GM12878 (cell line): Measurements from ENCODE around the gene SDCCAG8. TPM values are rescaled to one million over a fixed set of nuclear protein-coding genes. Genes with fewer than 3 reads are reported as not detected.

Experiments
- BHLHE40 ChIP-seq, 2 experiments: fragments of 450-650 bp in 1 of 2; IDR thresholded peaks; 2 replicates each; pipeline ENCODE4 v1.6.1; 2011 to 2017; ENCODE audit warnings: low read depth in 2 of 2, borderline replicate concordance in 1 of 2, improper control_type of control experiment in 1 of 2, low read length in 1 of 2, mild to moderate bottlenecking in 1 of 2
- BMI1 ChIP-seq: fragments of 450-650 bp; IDR thresholded peaks from 2 replicates; pipeline ENCODE4 v1.6.1; 2016; ENCODE audit warnings: mild to moderate bottlenecking, moderate library complexity, borderline replicate concordance
- EP300 ChIP-seq, 2 experiments: fragments of 150-350 bp in 1 of 2; IDR thresholded peaks; 2 replicates each; pipeline ENCODE4 v1.6.1; 2011 to 2012; ENCODE audit warnings: low read depth in 2 of 2, low read length in 2 of 2, borderline replicate concordance in 1 of 2, improper control_type of control experiment in 1 of 2, inconsistent platforms in 1 of 2; ENCODE audit not compliant: control insufficient read depth in 1 of 2
- EZH2 ChIP-seq: IDR thresholded peaks from 2 replicates; pipeline ENCODE4 v1.6.1; 2012; ENCODE audit warnings: low read depth, mild to moderate bottlenecking, control low read depth, inconsistent platforms, low read length, borderline replicate concordance; ENCODE audit not compliant: control insufficient read depth
- FOXK2 ChIP-seq: fragments of 450-650 bp; IDR thresholded peaks from 2 replicates; pipeline ENCODE4 v1.6.1; 2017; ENCODE audit warnings: mild to moderate bottlenecking, moderate library complexity
- FOXM1 ChIP-seq: IDR thresholded peaks from 2 replicates; pipeline ENCODE4 v1.6.1; 2012; ENCODE audit warnings: low read depth, mild to moderate bottlenecking, inconsistent platforms, low read length, moderate library complexity
- KDM1A ChIP-seq: fragments of 200-600 bp; sonication (generic); IDR thresholded peaks from 2 replicates; pipeline ENCODE4 v1.6.1; 2016; ENCODE audit warnings: borderline replicate concordance
- LARP7 ChIP-seq: fragments of 450-650 bp; IDR thresholded peaks from 2 replicates; pipeline ENCODE4 v1.6.1; 2017; ENCODE audit warnings: mild to moderate bottlenecking
- MEF2A ChIP-seq: IDR thresholded peaks from 2 replicates; pipeline ENCODE4 v1.6.1; 2011; ENCODE audit warnings: low read depth, mild to moderate bottlenecking, low read length, moderate library complexity; ENCODE audit not compliant: insufficient read depth
- MTA2 ChIP-seq: fragments of 450-650 bp; IDR thresholded peaks from 2 replicates; pipeline ENCODE4 v1.6.1; 2016; ENCODE audit warnings: low read depth, mild to moderate bottlenecking, moderate library complexity
- POLR2AphosphoS5 ChIP-seq: IDR thresholded peaks from 2 replicates; pipeline ENCODE4 v1.6.1; 2011; ENCODE audit warnings: mild to moderate bottlenecking, low read length, inconsistent platforms
- RELB ChIP-seq: fragments of 450-650 bp; IDR thresholded peaks from 2 replicates; pipeline ENCODE4 v1.6.1; 2017; ENCODE audit warnings: low read depth, mild to moderate bottlenecking, moderate library complexity
- RUNX3 ChIP-seq: IDR thresholded peaks from 2 replicates; pipeline ENCODE4 v1.6.1; 2012; ENCODE audit warnings: low read length, inconsistent platforms
- SPI1 ChIP-seq: IDR thresholded peaks from 2 replicates; pipeline ENCODE4 v1.6.1; 2011; ENCODE audit warnings: low read depth, mild to moderate bottlenecking, low read length, moderate library complexity, borderline replicate concordance; ENCODE audit not compliant: insufficient read depth
- SUPT20H ChIP-seq: IDR thresholded peaks from 2 replicates; pipeline ENCODE4 v1.6.1; 2011; ENCODE audit warnings: low read depth, mild to moderate bottlenecking, low read length, moderate library complexity, borderline replicate concordance; ENCODE audit not compliant: control insufficient read depth
- TAF1 ChIP-seq: IDR thresholded peaks from 2 replicates; pipeline ENCODE4 v1.6.1; 2011; ENCODE audit warnings: mild to moderate bottlenecking, low read depth, low read length, borderline replicate concordance
- TBL1XR1 ChIP-seq: IDR thresholded peaks from 2 replicates; pipeline ENCODE4 v1.6.1; 2012; ENCODE audit warnings: low read depth, low read length, improper control_type of control experiment
- ZNF207 ChIP-seq: fragments of 450-650 bp; IDR thresholded peaks from 2 replicates; pipeline ENCODE4 v1.6.1; 2014; ENCODE audit warnings: antibody characterized with exemption, mild to moderate bottlenecking, borderline replicate concordance
- ZNF622 ChIP-seq: fragments of 450-650 bp; IDR thresholded peaks from 2 replicates; pipeline ENCODE4 v1.6.1; 2017; ENCODE audit warnings: mild to moderate bottlenecking, inconsistent platforms
- polyA plus RNA-seq, 11 experiments: library from polyadenylated mRNA; depleted of rRNA in 4 of 11; unstranded in 6 of 11; stranded (reverse) in 5 of 11; fragments of >200 nt; fragmentation: Nextera tagmentation in 4 of 11; fragmentation: Illumina TruSeq in 1 of 11; extraction: Ambion mirVana in 4 of 11; extraction: Trizol in 1 of 11; gene quantifications; 1 replicate in 1 of 11; 2 replicates in 10 of 11; pipeline versions ENCODE4 v1.2.1 to v1.2.3, GENCODE V29; 2011 to 2016; ENCODE audit warnings: inconsistent platforms in 2 of 11, missing spikeins in 2 of 11, low read depth in 1 of 11
- total RNA-seq, 4 experiments: library from RNA; depleted of rRNA in 3 of 4; stranded (reverse); fragments of >200 nt in 3 of 4; fragmentation: Illumina TruSeq in 1 of 4; extraction: Trizol in 1 of 4; gene quantifications; 2 replicates each; pipeline versions ENCODE4 v1.2.1 to v1.2.3, GENCODE V29; 2013 to 2021
- TF ChIP-seq, protein P1 (sequence below): IDR thresholded peaks from 2 replicates; pipeline ENCODE4 v1.6.1; 2012; ENCODE audit warnings: low read depth, low read length, improper control_type of control experiment
- TF ChIP-seq, protein P2 (sequence below), 3 experiments: IDR thresholded peaks in 2 of 3; conservative IDR thresholded peaks in 1 of 3; 2 replicates each; pipeline ENCODE4 v1.5.1; 2011; ENCODE audit warnings: low read depth in 3 of 3, low read length in 3 of 3, mild to moderate bottlenecking in 3 of 3, control low read depth in 2 of 3, moderate library complexity in 2 of 3, inconsistent platforms in 1 of 3, mixed read lengths in 1 of 3; ENCODE audit not compliant: control insufficient read depth in 2 of 3, insufficient read depth in 1 of 3; ENCODE audit errors: extremely low read depth in 1 of 3

Gene SDCCAG8
- total and polyA plus RNA-seq, 10 of the 15 experiments (the other 5 are each of a cell fraction or from before 2014, with no cell fraction given) = 15.0 to 25.6 (median 20.6) TPM

DNA sequence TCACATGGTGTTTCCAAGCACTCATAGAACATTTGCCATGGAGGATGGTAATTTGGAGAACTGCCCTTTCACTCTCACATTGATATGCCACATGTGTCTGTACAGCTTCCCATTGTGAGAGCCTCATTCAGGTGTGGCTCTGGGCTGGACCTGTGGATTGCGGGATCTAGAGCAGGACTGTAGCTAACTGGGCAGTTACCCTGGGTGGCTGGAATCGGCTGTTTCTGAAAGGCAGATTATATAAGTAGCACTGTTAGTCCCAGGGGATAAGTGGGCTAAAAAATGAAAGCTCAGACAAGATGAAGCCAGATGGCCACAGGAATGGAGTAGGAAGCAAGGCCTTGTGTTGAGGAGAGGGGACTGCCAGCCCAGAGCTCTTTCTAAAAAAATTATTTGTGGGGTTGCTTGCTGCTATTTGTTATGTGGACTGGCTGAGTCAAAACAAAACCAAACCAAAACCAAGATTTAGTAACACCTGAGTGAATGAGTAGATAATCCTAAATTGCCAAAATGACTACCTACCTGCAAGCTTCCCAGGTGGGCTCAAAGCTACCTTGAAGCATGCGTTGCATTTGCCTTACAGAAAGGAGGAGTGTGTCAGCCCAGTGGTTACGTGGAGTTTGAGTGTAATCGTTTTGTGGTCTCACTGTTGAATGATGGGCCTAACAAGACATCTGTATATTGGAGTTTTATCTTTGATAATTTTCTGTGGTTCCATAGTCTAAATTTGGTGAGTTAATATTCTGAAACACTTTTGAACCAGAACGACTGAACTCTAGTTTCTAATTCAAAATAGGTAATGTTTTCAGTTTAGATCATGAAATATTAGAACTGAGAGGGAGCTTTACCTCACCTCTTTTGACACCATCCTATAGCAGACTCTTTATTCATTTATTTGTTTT, 58.0 kb downstream of the SDCCAG8 start (continued):
- peak; percentile 87 for TF ChIP-seq MTA2
- TF ChIP-seq FOXK2 = no peak
- peak; percentile 43; the same call in 1 of the 2 replicates for TF ChIP-seq RELB
- TF ChIP-seq SPI1 = no peak
- no peak; a peak in 2 of 4 replicates for TF ChIP-seq BHLHE40 (IDR thresholded peaks at IDR 0.05; ENCODE audit: borderline replicate concordance in 1 of 2, low read depth in 2 of 2, low read length in 1 of 2)
- TF ChIP-seq MEF2A = peak; percentile 72
- TF ChIP-seq TBL1XR1 = peak; percentile 69
- no peak for TF ChIP-seq POLR2AphosphoS5
- TF ChIP-seq, protein P1, sequence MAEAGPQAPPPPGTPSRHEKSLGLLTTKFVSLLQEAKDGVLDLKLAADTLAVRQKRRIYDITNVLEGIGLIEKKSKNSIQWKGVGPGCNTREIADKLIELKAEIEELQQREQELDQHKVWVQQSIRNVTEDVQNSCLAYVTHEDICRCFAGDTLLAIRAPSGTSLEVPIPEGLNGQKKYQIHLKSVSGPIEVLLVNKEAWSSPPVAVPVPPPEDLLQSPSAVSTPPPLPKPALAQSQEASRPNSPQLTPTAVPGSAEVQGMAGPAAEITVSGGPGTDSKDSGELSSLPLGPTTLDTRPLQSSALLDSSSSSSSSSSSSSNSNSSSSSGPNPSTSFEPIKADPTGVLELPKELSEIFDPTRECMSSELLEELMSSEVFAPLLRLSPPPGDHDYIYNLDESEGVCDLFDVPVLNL = no peak
- TF ChIP-seq SUPT20H = no peak
- TF ChIP-seq TAF1 = no peak
- TF ChIP-seq LARP7 = no peak
- TF ChIP-seq, protein P2, sequence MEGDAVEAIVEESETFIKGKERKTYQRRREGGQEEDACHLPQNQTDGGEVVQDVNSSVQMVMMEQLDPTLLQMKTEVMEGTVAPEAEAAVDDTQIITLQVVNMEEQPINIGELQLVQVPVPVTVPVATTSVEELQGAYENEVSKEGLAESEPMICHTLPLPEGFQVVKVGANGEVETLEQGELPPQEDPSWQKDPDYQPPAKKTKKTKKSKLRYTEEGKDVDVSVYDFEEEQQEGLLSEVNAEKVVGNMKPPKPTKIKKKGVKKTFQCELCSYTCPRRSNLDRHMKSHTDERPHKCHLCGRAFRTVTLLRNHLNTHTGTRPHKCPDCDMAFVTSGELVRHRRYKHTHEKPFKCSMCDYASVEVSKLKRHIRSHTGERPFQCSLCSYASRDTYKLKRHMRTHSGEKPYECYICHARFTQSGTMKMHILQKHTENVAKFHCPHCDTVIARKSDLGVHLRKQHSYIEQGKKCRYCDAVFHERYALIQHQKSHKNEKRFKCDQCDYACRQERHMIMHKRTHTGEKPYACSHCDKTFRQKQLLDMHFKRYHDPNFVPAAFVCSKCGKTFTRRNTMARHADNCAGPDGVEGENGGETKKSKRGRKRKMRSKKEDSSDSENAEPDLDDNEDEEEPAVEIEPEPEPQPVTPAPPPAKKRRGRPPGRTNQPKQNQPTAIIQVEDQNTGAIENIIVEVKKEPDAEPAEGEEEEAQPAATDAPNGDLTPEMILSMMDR (IDR thresholded peaks at IDR 0.05 in 2 of 3, conservative IDR thresholded peaks at IDR 0.05 in 1 of 3; ENCODE audit: control insufficient read depth in 2 of 3, extremely low read depth in 1 of 3, insufficient read depth in 1 of 3, low read depth in 3 of 3, low read length in 3 of 3) = no peak
- no peak for TF ChIP-seq ZNF207
- no peak for TF ChIP-seq EZH2
- TF ChIP-seq BMI1 = no peak
- no peak for TF ChIP-seq KDM1A
- peak; percentile 22 to 49; a peak in 3 of 4 replicates for TF ChIP-seq EP300 (IDR thresholded peaks at IDR 0.05; ENCODE audit: borderline replicate concordance in 1 of 2, control insufficient read depth in 1 of 2, low read depth in 2 of 2, low read length in 2 of 2)
- TF ChIP-seq FOXM1 = peak; percentile 96
- TF ChIP-seq RUNX3 = peak; percentile 96
- no peak for TF ChIP-seq ZNF622
